H1 (cell line): Measurements from ENCODE around the gene PPP1R3C. TPM values are rescaled to one million over a fixed set of nuclear protein-coding genes. Genes with fewer than 3 reads are reported as not detected.

Experiments used
- CTCF ChIA-PET: fragments of 300-600 bp; sonication (Branson Sonifier 250); formaldehyde crosslinking; loops from one replicate; lab custom pipeline; 2021; ENCODE audit not compliant: partially characterized antibody; lab: Charles Lee
- POLR2A ChIA-PET: fragments of 300-600 bp; sonication (Branson Sonifier 250); formaldehyde crosslinking; loops from one replicate; lab custom pipeline; 2021; ENCODE audit warnings: inconsistent platforms; ENCODE audit not compliant: partially characterized antibody; lab: Charles Lee
- DNase-seq, 2 experiments: peaks; one replicate each; pipeline versions ENCODE4 v3.0.0 to v3.0.0-alpha.2; 2010 to 2022; ENCODE audit warnings: low spot score in 2 of 2, low read depth in 1 of 2, mixed read lengths in 1 of 2
- FAIRE-seq: peaks from 2 replicates; lab custom pipeline; 2011; peaks lifted over from hg19 to GRCh38; lab: Jason Lieb, UNC
- H2AFZ ChIP-seq: 2 replicates; pipeline ENCODE4 v1.8.1; 2012; ENCODE audit warnings: low read length, inconsistent platforms
- H2AK5ac ChIP-seq: 2 replicates; pipeline ENCODE4 v1.6.1; 2013; ENCODE audit warnings: low read depth, low read length
- H2BK120ac ChIP-seq: replicated peaks from 2 replicates; pipeline ENCODE3; 2013; ENCODE audit warnings: low read depth, low read length, inconsistent platforms
- H2BK12ac ChIP-seq: 2 replicates; pipeline ENCODE4 v1.6.1; 2013; ENCODE audit warnings: low read depth, low read length
- H2BK15ac ChIP-seq: 2 replicates; pipeline ENCODE4 v1.6.1; 2013; ENCODE audit warnings: low read length
- H2BK20ac ChIP-seq: 2 replicates; pipeline ENCODE4 v1.6.1; 2013; ENCODE audit warnings: low read length
- H2BK5ac ChIP-seq: 2 replicates; pipeline ENCODE4 v1.6.1; 2013; ENCODE audit warnings: low read depth, low read length
- H3K14ac ChIP-seq: 2 replicates; pipeline ENCODE4 v1.6.1; 2013; ENCODE audit warnings: inconsistent platforms; ENCODE audit not compliant: insufficient read length
- H3K18ac ChIP-seq: 2 replicates; pipeline ENCODE4 v1.6.1; 2013; ENCODE audit warnings: low read length; ENCODE audit errors: extremely low read depth
- H3K23ac ChIP-seq: 2 replicates; pipeline ENCODE4 v1.6.1; 2013; ENCODE audit warnings: inconsistent platforms; ENCODE audit not compliant: insufficient read length
- H3K23me2 ChIP-seq: 2 replicates; pipeline ENCODE4 v1.6.1; 2013; ENCODE audit warnings: low read depth, low read length
- H3K27ac ChIP-seq: 2 replicates; pipeline ENCODE4 v1.6.1; 2011; ENCODE audit warnings: low read depth, low read length, inconsistent platforms
- H3K27me3 ChIP-seq, 4 experiments: replicated peaks in 1 of 4; 1 replicate in 1 of 4; 2 replicates in 3 of 4; pipeline versions ENCODE4 v1.6.1 to v1.8.1; 2011 to 2013; ENCODE audit warnings: low read length in 3 of 4, mild to moderate bottlenecking in 3 of 4, inconsistent platforms in 2 of 4, mixed read lengths in 2 of 4, moderate library complexity in 1 of 4; ENCODE audit not compliant: control insufficient read depth in 3 of 4, insufficient read depth in 3 of 4; ENCODE audit errors: extremely low read depth in 1 of 4
- H3K36me3 ChIP-seq, 4 experiments: 2 replicates each; pipeline versions ENCODE4 v1.6.1 to v1.8.1; 2011 to 2013; ENCODE audit warnings: mild to moderate bottlenecking in 4 of 4, low read length in 3 of 4, moderate library complexity in 2 of 4, control low read depth in 1 of 4, inconsistent platforms in 1 of 4; ENCODE audit not compliant: insufficient read depth in 4 of 4, control insufficient read depth in 2 of 4
- H3K4ac ChIP-seq: replicated peaks from 2 replicates; pipeline ENCODE3; 2013; ENCODE audit warnings: low read length, low read depth, mixed read lengths, inconsistent platforms; ENCODE audit not compliant: insufficient read length
- H3K4me1 ChIP-seq, 4 experiments: replicated peaks in 1 of 4; 1 replicate in 1 of 4; 2 replicates in 3 of 4; pipeline versions ENCODE4 v1.6.1 to v1.8.1; 2011 to 2013; ENCODE audit warnings: low read length in 3 of 4, inconsistent platforms in 2 of 4, mixed read lengths in 1 of 4; ENCODE audit not compliant: insufficient read depth in 4 of 4, control insufficient read depth in 3 of 4
- H3K4me2 ChIP-seq, 2 experiments: 2 replicates each; pipeline versions ENCODE4 v1.6.1 to v1.8.1; 2011 to 2013; ENCODE audit warnings: low read depth in 2 of 2, low read length in 2 of 2, control low read depth in 1 of 2, inconsistent platforms in 1 of 2, mild to moderate bottlenecking in 1 of 2; ENCODE audit not compliant: insufficient read depth in 1 of 2
- H3K4me3 ChIP-seq, 4 experiments: fragments of 200-600, 300-600 bp in 1 of 4; sonication (generic), shearing (Covaris generic), sonication (Bioruptor Twin) in 1 of 4; 2 replicates each; pipeline versions ENCODE4 v1.5.1 to v1.8.1; 2011 to 2016; ENCODE audit warnings: low read length in 4 of 4, low read depth in 3 of 4, control low read depth in 2 of 4, inconsistent platforms in 2 of 4, mild to moderate bottlenecking in 2 of 4, mixed read lengths in 1 of 4, moderate library complexity in 1 of 4; ENCODE audit not compliant: insufficient read depth in 2 of 4; ENCODE audit errors: extremely low read depth in 1 of 4
- H3K56ac ChIP-seq: replicated peaks from 2 replicates; pipeline ENCODE3; 2013; ENCODE audit warnings: low read depth, mild to moderate bottlenecking, mixed read lengths, low read length, inconsistent platforms; ENCODE audit not compliant: insufficient read length
- H3K79me1 ChIP-seq: 2 replicates; pipeline ENCODE4 v1.6.1; 2013; ENCODE audit warnings: low read depth, low read length, control low read depth
- H3K79me2 ChIP-seq, 2 experiments: 2 replicates each; pipeline versions ENCODE4 v1.6.1 to v1.8.1; 2012 to 2013; ENCODE audit warnings: low read length in 2 of 2, mild to moderate bottlenecking in 2 of 2, inconsistent platforms in 1 of 2; ENCODE audit not compliant: insufficient read depth in 2 of 2, control insufficient read depth in 1 of 2
- H3K9ac ChIP-seq, 4 experiments: replicated peaks in 1 of 4; 1 replicate in 1 of 4; 2 replicates in 3 of 4; pipeline versions ENCODE4 v1.6.1 to v1.8.1; 2011 to 2013; ENCODE audit warnings: low read depth in 3 of 4, low read length in 3 of 4, control low read depth in 2 of 4, mild to moderate bottlenecking in 2 of 4, moderate library complexity in 2 of 4, inconsistent platforms in 1 of 4; ENCODE audit errors: extremely low read depth in 1 of 4
- H3K9me3 ChIP-seq, 2 experiments: 2 replicates each; pipeline versions ENCODE4 v1.6.1 to v1.8.1; 2012 to 2013; ENCODE audit warnings: mild to moderate bottlenecking in 2 of 2, moderate library complexity in 2 of 2, control low read depth in 1 of 2, inconsistent platforms in 1 of 2, low read depth in 1 of 2, low read length in 1 of 2, mixed read lengths in 1 of 2; ENCODE audit not compliant: insufficient read depth in 2 of 2
- H4K20me1 ChIP-seq, 2 experiments: replicated peaks in 1 of 2; 2 replicates each; pipeline versions ENCODE3 to v1.8.1; 2011 to 2013; ENCODE audit warnings: inconsistent platforms in 2 of 2, low read length in 2 of 2, mild to moderate bottlenecking in 1 of 2; ENCODE audit not compliant: insufficient read depth in 2 of 2, control insufficient read depth in 1 of 2
- H4K5ac ChIP-seq: 2 replicates; pipeline ENCODE4 v1.6.1; 2013; ENCODE audit warnings: low read length, low read depth, mixed read lengths, inconsistent platforms; ENCODE audit not compliant: insufficient read length
- H4K8ac ChIP-seq: 2 replicates; pipeline ENCODE4 v1.8.0; 2013; ENCODE audit warnings: mild to moderate bottlenecking, moderate library complexity, low read length, inconsistent platforms; ENCODE audit not compliant: insufficient read depth; ENCODE audit errors: extremely low read depth
- H4K91ac ChIP-seq: replicated peaks from 2 replicates; pipeline ENCODE3; 2013; ENCODE audit warnings: low read length, mixed read lengths, inconsistent platforms; ENCODE audit not compliant: insufficient read length
- SIX5 ChIP-seq: IDR thresholded peaks from 2 replicates; pipeline ENCODE4 v1.6.1; 2011; ENCODE audit warnings: mild to moderate bottlenecking, low read depth, low read length
- WGBS, 2 experiments: shearing (Covaris generic) in 1 of 2; methylation state at CpG; one replicate each; pipeline versions ENCODE4 v1.1.6 to v1.1.7; 2013 to 2015; ENCODE audit warnings: low lambda C conversion rate in 2 of 2, mixed read lengths in 2 of 2, inconsistent platforms in 1 of 2, low coverage in 1 of 2, missing lambda C conversion rate in 1 of 2; ENCODE audit not compliant: insufficient replicate concordance in 2 of 2, insufficient coverage in 1 of 2, insufficient read length in 1 of 2; ENCODE audit errors: extremely low coverage in 1 of 2, missing lambda C conversion rate in 1 of 2; 5-methylcytosine and 5-hydroxymethylcytosine counted together
- polyA plus RNA-seq, 7 experiments: library from polyadenylated mRNA; depleted of rRNA in 3 of 7; stranded (reverse) in 5 of 7; unstranded in 2 of 7; fragments of >200 nt in 5 of 7; fragments of 200-250 nt in 2 of 7; gene quantifications; 1 replicate in 5 of 7; 2 replicates in 1 of 7; 4 replicates in 1 of 7; pipeline versions ENCODE4 v1.2.1 to v1.2.3, GENCODE V29; 2011 to 2013; ENCODE audit warnings: missing spikeins in 2 of 7, mixed read lengths in 2 of 7
- total RNA-seq: library from RNA; stranded (reverse); fragmentation: NEBNext Ultra II Directional; extraction: Animal tissue kit (Norgen Biotek cat#: 25700); gene quantifications from 2 replicates; pipeline ENCODE4 v1.2.1, GENCODE V29; 2021

The PPP1R3C gene
- total and polyA plus RNA-seq, 2 of the 8 experiments (the other 6 are each of a cell fraction or from before 2014, with no cell fraction given), result 1.3 TPM

DNA sequence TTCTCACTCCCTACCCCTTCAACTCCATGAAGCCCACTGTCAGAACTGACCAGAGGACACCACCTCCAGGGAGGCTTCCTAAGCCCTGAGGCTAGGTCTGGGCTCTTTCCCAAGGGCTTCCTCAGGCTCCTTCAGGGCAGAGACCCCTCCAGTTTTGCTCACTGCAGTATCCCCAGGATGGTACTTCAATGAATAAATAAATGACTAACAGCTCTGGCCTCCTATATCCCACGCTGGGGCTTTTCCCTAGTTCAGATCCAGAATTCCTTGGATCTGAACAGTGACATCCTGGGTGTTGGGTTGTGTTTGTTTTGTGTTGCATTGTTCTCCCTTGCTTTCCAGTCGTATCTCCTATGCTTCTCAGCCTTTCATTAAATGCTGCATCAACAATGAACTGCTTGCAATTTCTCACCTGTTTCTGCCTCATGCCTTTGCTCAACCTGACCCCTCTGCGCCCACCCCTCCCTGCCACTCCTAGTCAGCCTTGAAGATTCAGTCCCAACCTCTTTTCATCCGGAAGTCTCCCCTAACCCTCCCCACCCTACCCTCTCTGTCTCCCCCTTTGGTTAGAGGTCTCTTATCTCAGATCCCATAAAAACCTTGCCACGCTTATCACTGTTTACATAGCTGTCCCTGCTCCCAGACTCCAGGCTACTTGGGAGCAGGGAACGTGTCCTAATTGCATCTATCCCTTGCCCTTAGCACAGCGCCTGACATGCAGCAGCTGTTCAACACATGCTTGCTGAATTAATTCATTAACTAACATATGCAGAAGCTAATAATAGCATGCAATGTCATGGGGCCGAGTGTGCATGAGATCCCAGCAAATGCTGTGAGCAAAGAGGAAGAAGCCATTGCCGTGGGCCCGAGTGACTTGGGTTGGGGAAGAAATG, 41.7 kb downstream of the PPP1R3C start:
- Histone ChIP-seq H2BK20ac (no peak overlapping the region), H2AFZ (no peak overlapping the region), H3K9me3 (no peaks in the 10 kb centered on the region), H3K27ac (no peak overlapping the region), H3K4me3 (no peak overlapping the region), H3K36me3 (no peaks in the 10 kb centered on the region)
- DNase-seq, result no peak
- FAIRE-seq, result no peak
- TF ChIP-seq SIX5, result no peak
- TF ChIP-seq, all 59 proteins: peak for 0
- no peak overlapping the region for H3K4ac ChIP-seq
- H2BK15ac ChIP-seq, result no peak overlapping the region
- no peak overlapping the region for H3K18ac ChIP-seq
- H3K9ac ChIP-seq, result no peak overlapping the region
- H3K23ac ChIP-seq, result no peak overlapping the region
- no peaks in the 10 kb centered on the region for H4K20me1 ChIP-seq
- no peak overlapping the region for H3K4me2 ChIP-seq
- no peaks in the 10 kb centered on the region for H3K79me1 ChIP-seq
- H4K91ac ChIP-seq, result no peak overlapping the region
- no peaks in the 10 kb centered on the region for H3K27me3 ChIP-seq
- H2BK12ac ChIP-seq, result no peak overlapping the region
- H4K8ac ChIP-seq, result peak overlapping the region; percentile 45; the same call in 1 of the 2 replicates
- H3K23me2 ChIP-seq, result no peaks in the 10 kb centered on the region
- H3K4me1 ChIP-seq, result no peaks in the 10 kb centered on the region
- H2BK120ac ChIP-seq, result no peak overlapping the region
- H3K79me2 ChIP-seq, result no peaks in the 10 kb centered on the region
- no peak overlapping the region for H2BK5ac ChIP-seq
- no peak overlapping the region for H3K14ac ChIP-seq
- WGBS, 2 experiments, result 81% methylated on average over 9 of the region's 10 CpGs; no CpG with 5 or more reads in 1 of the 2 experiments
- no peak overlapping the region for H2AK5ac ChIP-seq
- H3K56ac ChIP-seq, result no peak overlapping the region
- ChIA-PET CTCF (interaction anchor here (1.7 kb wide), 2 partner anchors 39 to 44 kb away, joined by 5 to 7 read pairs; no protein-coding TSS in a partner anchor), POLR2A (no interaction called here)
- H4K5ac ChIP-seq, result no peak overlapping the region
